NCI-H82 treated with DMSO at 0.1 percent for 48 hours (cell line): Measurements from ENCODE around the gene URM1.
A peak's percentile ranks its signal among the peaks of the same experiment; 100 is the strongest.

Experiments used
- DNase-seq: peaks from one replicate; lab custom pipeline; 2025; ENCODE audit not compliant: unreplicated experiment; lab: John Stamatoyannopoulos, UW

Gene URM1

DNA sequence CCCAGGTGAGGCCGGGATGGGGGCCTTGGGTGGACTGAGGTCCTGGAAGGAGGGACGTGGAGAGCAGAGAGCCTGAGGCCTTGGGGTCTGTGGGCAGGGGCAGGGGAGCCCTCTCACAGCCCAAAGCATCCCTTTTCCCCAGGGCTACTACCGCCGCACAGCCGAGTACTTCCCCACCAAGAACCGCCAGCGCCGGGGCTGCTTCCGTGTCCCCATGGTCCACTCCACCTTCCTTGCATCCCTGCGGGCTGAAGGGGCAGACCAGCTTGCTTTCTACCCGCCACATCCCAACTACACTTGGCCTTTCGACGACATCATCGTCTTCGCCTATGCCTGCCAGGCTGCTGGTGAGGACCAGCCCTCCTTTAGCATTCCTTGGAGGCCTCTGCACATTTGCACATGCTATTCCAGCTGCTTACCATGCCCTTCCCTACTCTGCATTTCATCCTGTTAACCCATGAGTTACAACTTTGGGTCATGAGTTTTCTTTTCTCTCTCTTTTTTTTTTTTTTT lies 53.1 kb downstream of the URM1 start:
- no peak for DNase-seq

DNA sequence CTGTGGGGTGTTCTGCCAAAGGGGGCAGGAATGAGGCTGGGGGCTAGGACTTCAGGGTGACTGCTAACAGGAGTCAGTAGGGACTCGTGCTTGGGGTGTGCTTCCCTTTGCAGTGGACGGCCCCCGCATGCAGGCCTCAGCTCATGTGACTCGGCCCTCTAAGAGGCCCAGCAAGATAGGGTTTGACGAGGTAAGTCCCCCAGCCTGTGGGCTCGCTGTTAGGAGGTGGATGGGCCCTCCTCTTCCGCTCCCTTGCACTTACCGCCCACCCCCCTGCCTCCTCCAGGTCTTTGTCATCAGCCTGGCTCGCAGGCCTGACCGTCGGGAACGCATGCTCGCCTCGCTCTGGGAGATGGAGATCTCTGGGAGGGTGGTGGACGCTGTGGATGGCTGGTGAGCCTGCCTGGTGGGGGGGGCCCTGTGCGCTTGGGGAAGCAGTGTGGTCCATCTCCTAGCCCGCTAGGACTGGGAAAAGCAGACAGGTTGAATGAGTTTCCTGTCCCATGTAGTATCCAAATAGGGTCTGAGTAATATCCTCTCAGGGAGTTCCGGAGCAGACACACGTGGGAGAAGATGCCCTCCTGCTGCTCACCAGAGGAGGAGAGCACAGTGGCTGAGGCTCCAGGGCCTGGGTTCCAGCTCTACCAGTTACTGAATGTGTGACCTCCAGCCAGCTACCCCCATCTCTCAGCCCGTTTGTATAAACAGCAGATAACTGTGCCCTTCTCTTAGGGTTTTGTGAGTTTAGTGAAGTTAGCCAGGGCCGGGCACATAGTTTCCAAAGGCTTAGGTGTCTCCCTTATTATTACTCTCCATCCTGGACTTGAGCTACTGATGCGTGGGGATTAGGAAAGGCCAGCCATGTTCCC lies 57.7 kb downstream of the URM1 start:
- DNase-seq = no peak

DNA sequence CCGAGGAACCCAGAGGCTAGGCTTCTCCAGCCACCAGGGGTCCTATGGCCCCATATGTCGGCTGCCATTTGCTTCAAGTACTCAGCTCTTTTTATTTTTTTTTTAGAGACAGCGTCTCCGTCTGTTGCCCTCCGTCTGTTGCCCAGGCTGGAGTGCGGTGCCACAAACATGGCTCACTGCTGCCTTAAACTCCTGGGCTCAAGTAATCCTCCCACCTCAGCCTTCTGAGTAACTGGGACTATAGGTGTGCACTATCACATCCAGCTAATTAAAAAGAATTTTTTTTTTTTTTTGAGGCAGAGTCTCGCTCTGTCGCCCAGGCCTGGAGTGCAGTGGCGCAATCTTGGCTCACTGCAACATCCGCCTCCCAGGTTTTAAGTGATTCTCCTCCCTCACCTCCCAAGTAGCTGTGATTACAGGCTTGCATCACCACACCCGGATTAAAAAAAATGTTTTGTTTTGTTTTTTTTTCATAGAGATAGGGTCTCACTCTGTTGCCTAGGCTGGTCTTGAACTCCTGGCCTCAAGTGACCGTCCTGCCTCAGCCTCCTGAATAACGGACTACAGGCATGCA lies 58.4 kb downstream of the URM1 start:
- peak; percentile 42 for DNase-seq

DNA sequence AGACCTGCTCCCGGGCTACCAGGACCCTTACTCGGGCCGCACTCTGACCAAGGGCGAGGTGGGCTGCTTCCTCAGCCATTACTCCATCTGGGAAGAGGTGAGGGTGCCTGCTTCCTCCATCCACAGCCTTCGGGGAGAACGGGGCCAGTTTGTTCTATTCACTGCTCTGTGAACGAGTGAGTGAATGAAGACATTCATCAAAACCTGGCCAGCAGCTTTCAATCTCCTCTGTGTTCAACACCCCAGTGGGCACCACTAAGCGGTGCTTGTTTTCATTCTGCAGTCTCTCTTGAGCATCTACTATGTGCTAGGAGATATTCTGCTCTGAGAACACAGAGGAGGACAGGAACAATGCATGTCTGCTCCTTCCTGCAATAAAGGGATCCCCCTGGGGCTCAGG lies 60.0 kb downstream of the URM1 start:
- DNase-seq = no peak

DNA sequence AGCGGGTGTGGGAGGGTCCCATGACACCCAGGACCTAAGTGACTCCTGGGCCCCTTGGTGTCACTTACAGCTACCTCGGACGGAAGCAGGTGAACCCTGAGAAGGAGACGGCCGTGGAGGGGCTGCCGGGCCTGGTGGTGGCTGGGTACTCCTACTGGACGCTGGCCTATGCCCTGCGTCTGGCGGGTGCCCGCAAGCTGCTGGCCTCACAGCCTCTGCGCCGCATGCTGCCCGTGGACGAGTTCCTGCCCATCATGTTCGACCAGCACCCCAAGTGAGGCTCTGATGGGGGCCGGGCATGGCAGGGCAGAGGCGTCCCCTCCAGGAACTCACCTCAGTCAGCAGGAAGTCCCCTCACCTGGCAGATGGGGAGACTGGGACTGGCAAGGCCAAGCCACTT lies 63.2 kb downstream of the URM1 start:
- DNase-seq = no peak

DNA sequence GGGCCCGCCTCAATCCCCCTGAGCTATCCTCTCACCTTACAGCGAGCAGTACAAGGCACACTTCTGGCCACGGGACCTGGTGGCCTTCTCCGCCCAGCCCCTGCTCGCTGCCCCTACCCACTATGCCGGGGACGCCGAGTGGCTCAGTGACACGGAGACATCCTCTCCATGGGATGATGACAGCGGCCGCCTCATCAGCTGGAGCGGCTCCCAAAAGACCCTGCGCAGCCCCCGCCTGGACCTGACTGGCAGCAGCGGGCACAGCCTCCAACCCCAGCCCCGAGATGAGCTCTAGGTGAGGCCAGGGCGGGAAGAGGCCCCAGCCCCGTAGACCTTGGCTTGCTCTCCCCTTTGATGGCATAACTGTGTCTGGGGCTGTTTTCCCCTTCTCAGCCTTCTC lies 64.4 kb downstream of the URM1 start:
- DNase-seq = no peak

DNA sequence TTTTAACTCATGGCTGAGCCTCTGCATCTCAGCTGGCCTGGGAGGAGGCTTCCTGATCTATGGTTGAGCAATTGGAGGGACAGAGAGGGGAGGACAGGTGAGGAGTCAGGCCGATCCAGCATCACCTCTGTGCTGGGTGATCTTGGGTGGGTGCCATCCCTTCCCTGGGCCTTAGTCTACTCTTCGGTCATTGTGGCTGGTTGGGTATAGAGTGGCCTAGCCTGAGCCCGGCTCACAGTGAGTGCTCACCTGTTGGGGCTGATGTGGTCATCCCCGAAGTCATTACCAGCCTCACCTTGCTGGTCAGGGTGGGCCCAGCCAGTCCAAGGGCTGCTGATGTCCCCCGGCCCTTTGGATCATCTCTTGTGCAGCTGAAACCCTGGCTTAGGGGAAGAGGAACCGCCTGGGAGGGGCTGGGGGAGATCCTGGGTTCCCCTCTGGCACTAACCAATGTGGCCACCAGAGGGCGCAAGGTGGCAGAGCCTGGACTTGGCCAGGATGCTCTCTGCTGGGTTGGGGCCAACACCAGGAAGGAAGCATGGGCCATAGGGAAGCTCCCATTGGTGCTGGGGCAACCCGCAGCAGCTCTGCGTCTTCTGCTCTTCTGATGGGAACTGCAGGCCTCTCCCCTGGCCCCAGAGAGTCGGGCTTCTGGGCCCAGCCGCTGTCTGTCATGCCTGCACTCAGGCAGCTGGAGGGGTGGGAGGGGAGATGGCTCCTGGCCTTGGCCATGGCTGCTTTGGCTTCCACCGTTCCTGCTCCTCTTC lies 67.4 kb downstream of the URM1 start:
- peak; percentile 47 for DNase-seq

DNA sequence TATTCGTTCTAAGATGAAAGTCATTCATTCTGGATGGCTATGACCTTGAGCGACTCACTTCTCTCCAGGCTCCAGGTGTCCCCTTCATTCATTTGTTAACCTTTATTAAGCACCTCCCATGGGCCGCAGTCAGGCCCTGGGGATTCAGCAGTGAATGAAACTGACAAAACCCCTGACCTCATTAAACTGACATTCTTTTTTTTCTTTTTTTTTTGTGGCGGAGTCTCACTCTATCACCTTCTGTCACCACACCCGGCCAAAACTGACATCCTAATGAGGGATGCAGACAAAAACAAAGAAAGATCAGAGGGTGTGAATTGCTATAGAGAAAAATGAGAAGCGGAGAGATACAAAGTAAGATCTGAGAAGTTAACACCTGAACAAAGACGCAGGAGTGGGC lies 68.1 kb downstream of the URM1 start:
- no peak for DNase-seq
